Measurements from ENCODE around the gene NEUROG1. TPM values are rescaled to one million over a fixed set of nuclear protein-coding genes. Genes with fewer than 3 reads are reported as not detected.

NEUROG1 gene, protein sequence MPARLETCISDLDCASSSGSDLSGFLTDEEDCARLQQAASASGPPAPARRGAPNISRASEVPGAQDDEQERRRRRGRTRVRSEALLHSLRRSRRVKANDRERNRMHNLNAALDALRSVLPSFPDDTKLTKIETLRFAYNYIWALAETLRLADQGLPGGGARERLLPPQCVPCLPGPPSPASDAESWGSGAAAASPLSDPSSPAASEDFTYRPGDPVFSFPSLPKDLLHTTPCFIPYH
- 0.14 TPM for total RNA-seq
- 0.32 TPM for polyA plus RNA-seq
- long read RNA-seq, donor 1, result 0 reads
- long read RNA-seq, donor 2, result 0 reads
- long read RNA-seq, donor 3, partial matches to known transcripts, result 0 of 1 reads
- long read RNA-seq, donor 3, other reads (novel, unspliced or antisense), result 0 of 1 reads
- long read RNA-seq, donor 4, result 0 reads
- long read RNA-seq, donor 5, result 0 reads
- long read RNA-seq, donor 6, result 0 reads
- long read RNA-seq, donor 7, result 0 reads
- long read RNA-seq, donor 8, result 0 reads
- long read RNA-seq, donor 9, result 0 reads
- long read RNA-seq, donor 10, result 0 reads

- Histone ChIP-seq H3K27me3 (ENCODE audit: control insufficient read depth in 2 of 2, insufficient read depth in 1 of 2, low read length in 1 of 2) (peaks cover 68 to 95% of the 10 kb centered on the region in 2 donors), H3K9me3 (ENCODE audit: control insufficient read depth in 2 of 2, insufficient read depth in 1 of 2, low read length in 1 of 2) (no peaks in the 10 kb centered on the region), H3K27ac (ENCODE audit: low read depth in 1 of 2, low read length in 1 of 2) (no peak within 1 kb of the TSS), H3K4me1 (ENCODE audit: control insufficient read depth in 2 of 2, insufficient read depth in 2 of 2, low read length in 2 of 2) (no peaks in the 10 kb centered on the region), H3K4me3 (ENCODE audit: low read length in 2 of 2) (no peak within 1 kb of the TSS), H3K36me3 (ENCODE audit: control insufficient read depth in 2 of 2, insufficient read depth in 2 of 2, low read length in 1 of 2) (no peaks in the 10 kb centered on the region)
- no peak for DNase-seq (ENCODE audit: low read depth in 6 of 9, low spot score in 9 of 9)
- whole genome bisulfite sequencing, result 6% methylated on average over 74 of the region's 74 CpGs
Observed at GRCh38 chr5:135535820-135536801, at the start of gene NEUROG1. TSS of gene NEUROG1 (minus strand) at chr5:135535964. CDS start at chr5:135535690, 274 bp downstream.

- Histone ChIP-seq H3K27me3 (ENCODE audit: control insufficient read depth in 2 of 2, insufficient read depth in 1 of 2, low read length in 1 of 2) (peaks cover 8 to 27% of the 10 kb centered on the region in 2 donors), H3K4me1 (ENCODE audit: control insufficient read depth in 2 of 2, insufficient read depth in 2 of 2, low read length in 2 of 2) (no peaks in the 10 kb centered on the region), H3K36me3 (ENCODE audit: control insufficient read depth in 2 of 2, insufficient read depth in 2 of 2, low read length in 1 of 2) (no peaks in the 10 kb centered on the region), H3K9me3 (ENCODE audit: control insufficient read depth in 2 of 2, insufficient read depth in 1 of 2, low read length in 1 of 2) (no peaks in the 10 kb centered on the region), H3K4me3 (ENCODE audit: low read length in 2 of 2) (no peak overlapping the region), H3K27ac (ENCODE audit: low read depth in 1 of 2, low read length in 1 of 2) (no peak overlapping the region)
- DNase-seq (ENCODE audit: low read depth in 6 of 9, low spot score in 9 of 9), result no peak
- 96% methylated on average over 6 of the region's 6 CpGs for WGBS
Observed at GRCh38 chr5:135584918-135585317, 49.2 kb upstream of the NEUROG1 start.

GRCh38 chr5:135584276-135584675, 48.5 kb upstream of the NEUROG1 start:
- H3K27me3 ChIP-seq (ENCODE audit: control insufficient read depth in 2 of 2, insufficient read depth in 1 of 2, low read length in 1 of 2), result peaks cover 14 to 32% of the 10 kb centered on the region in 2 donors
- H3K36me3 ChIP-seq (ENCODE audit: control insufficient read depth in 2 of 2, insufficient read depth in 2 of 2, low read length in 1 of 2), result no peaks in the 10 kb centered on the region
- no peaks in the 10 kb centered on the region for H3K4me1 ChIP-seq (ENCODE audit: control insufficient read depth in 2 of 2, insufficient read depth in 2 of 2, low read length in 2 of 2)
- no peak overlapping the region for H3K27ac ChIP-seq (ENCODE audit: low read depth in 1 of 2, low read length in 1 of 2)
- no peak overlapping the region for H3K4me3 ChIP-seq (ENCODE audit: low read length in 2 of 2)
- no peak for DNase-seq (ENCODE audit: low read depth in 6 of 9, low spot score in 9 of 9)
- 92% methylated on average over 2 of the region's 2 CpGs for WGBS
- no peaks in the 10 kb centered on the region for H3K9me3 ChIP-seq (ENCODE audit: control insufficient read depth in 2 of 2, insufficient read depth in 1 of 2, low read length in 1 of 2)

DNA sequence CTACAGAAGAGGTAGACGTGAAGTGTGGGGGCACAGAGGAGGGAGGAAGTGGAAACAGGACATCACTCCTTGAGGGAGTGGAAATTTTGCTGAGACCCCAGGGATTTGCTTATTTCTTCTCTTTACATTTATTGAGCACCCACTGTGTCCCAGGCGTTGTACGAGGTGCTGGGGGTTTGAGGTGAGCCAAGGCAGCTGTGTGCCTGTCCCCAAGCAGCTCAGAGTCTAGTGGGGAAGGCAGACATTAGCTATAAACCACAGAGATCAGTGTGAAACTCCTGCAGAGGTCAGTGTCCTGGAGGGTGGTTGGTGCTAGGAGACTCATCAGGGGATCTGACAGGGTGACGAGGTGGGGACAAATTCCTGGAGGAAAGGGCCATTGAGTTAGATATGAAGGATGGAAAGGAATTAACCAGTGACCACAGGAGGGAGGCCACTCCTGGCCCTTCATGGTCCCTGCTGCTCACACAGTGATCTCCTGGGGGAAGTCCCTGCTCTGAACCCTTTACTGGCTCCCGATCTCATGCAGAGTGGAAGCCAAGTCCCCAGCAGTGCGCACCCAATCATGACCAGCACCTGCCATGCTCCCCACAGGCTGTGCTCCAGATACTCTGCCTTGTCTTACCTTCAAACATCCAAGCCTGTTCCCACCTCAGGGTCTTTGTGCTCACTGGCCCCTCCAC, 46.5 kb upstream of the NEUROG1 start:
- H3K27me3 ChIP-seq (ENCODE audit: control insufficient read depth in 2 of 2, insufficient read depth in 1 of 2, low read length in 1 of 2), result peaks cover 32 to 52% of the 10 kb centered on the region in 2 donors
- no peak overlapping the region for H3K27ac ChIP-seq (ENCODE audit: low read depth in 1 of 2, low read length in 1 of 2)
- H3K4me1 ChIP-seq (ENCODE audit: control insufficient read depth in 2 of 2, insufficient read depth in 2 of 2, low read length in 2 of 2), result no peaks in the 10 kb centered on the region
- H3K9me3 ChIP-seq (ENCODE audit: control insufficient read depth in 2 of 2, insufficient read depth in 1 of 2, low read length in 1 of 2), result no peaks in the 10 kb centered on the region
- no peaks in the 10 kb centered on the region for H3K36me3 ChIP-seq (ENCODE audit: control insufficient read depth in 2 of 2, insufficient read depth in 2 of 2, low read length in 1 of 2)
- no peak overlapping the region for H3K4me3 ChIP-seq (ENCODE audit: low read length in 2 of 2)
- WGBS, result 84% methylated on average over 6 of the region's 6 CpGs
- no peak for DNase-seq (ENCODE audit: low read depth in 6 of 9, low spot score in 9 of 9)

DNA sequence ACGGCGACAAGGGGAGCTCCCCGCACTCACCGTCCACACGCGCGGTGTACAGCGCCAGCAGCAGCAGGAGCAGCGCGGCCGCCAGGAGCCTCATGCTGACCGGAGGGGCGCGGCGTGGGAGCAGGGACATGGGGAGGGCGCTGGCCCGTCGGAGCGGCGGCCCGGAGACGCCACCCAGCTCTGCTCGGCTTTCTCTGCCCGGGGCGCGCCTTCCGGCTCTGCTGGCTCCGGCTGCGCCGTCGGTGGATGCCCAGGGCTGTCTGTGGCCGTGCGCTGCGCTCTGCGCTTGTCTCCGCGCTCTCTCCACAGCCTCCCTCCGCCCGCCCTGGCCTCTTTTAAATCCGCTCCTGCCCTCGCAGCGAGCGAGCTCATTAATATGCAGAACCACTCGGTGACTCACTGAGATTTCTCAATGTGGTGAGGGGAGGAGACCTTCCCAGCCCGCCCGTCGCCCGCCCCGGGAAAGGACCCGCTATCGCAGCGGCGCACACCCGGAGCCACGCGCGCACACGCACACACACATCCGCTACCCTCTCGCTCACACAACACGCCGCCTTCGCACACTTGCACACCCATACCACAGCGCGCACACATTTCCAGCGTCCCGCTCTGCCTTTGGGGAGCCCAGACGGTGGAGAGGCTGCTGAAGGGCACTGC, 43.0 kb upstream of the NEUROG1 start, which contains the start of gene CXCL14:
Gene CXCL14 (minus strand): TSS at position 307 of the 657 bp plus-strand sequence. CDS start 213 bp downstream, at position 94.
- Histone ChIP-seq H3K4me3 (ENCODE audit: low read length in 2 of 2) (peak within 1 kb of the TSS in 1 of 2 donors; percentile 5), H3K27ac (ENCODE audit: low read depth in 1 of 2, low read length in 1 of 2) (no peak within 1 kb of the TSS), H3K36me3 (ENCODE audit: control insufficient read depth in 2 of 2, insufficient read depth in 2 of 2, low read length in 1 of 2) (no peaks in the 10 kb centered on the region), H3K9me3 (ENCODE audit: control insufficient read depth in 2 of 2, insufficient read depth in 1 of 2, low read length in 1 of 2) (no peaks in the 10 kb centered on the region), H3K4me1 (ENCODE audit: control insufficient read depth in 2 of 2, insufficient read depth in 2 of 2, low read length in 2 of 2) (no peaks in the 10 kb centered on the region), H3K27me3 (ENCODE audit: control insufficient read depth in 2 of 2, insufficient read depth in 1 of 2, low read length in 1 of 2) (peaks cover 38 to 68% of the 10 kb centered on the region in 2 donors)
- DNase-seq (ENCODE audit: low read depth in 6 of 9, low spot score in 9 of 9), result peak in 1 of 9 donors; percentile 8
- WGBS, result 4% methylated on average over 68 of the region's 68 CpGs

DNA sequence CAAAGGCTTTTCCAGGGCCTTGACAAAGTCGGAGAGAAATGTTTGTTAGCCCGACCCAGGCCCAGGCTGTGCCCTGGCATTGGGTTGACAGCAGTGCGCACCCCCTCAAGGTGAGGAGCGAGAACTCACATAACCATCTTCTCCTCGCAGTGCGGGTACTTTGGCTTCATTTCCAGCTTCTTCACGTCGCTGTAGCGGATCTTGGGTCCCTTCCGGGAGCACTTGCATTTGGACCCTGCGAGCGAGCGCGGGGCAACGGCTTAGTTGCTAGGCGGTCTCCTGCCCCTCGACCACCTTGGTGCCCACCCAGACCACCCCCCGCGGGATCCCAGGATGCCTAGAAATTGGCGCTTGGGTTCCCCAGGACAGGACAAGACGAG, 42.5 kb upstream of the NEUROG1 start:
- Histone ChIP-seq H3K4me3 (ENCODE audit: low read length in 2 of 2) (peak overlapping the region in 1 of 2 donors; percentile 5), H3K27me3 (ENCODE audit: control insufficient read depth in 2 of 2, insufficient read depth in 1 of 2, low read length in 1 of 2) (peaks cover 38 to 64% of the 10 kb centered on the region in 2 donors), H3K9me3 (ENCODE audit: control insufficient read depth in 2 of 2, insufficient read depth in 1 of 2, low read length in 1 of 2) (no peaks in the 10 kb centered on the region), H3K36me3 (ENCODE audit: control insufficient read depth in 2 of 2, insufficient read depth in 2 of 2, low read length in 1 of 2) (no peaks in the 10 kb centered on the region), H3K27ac (ENCODE audit: low read depth in 1 of 2, low read length in 1 of 2) (no peak overlapping the region), H3K4me1 (ENCODE audit: control insufficient read depth in 2 of 2, insufficient read depth in 2 of 2, low read length in 2 of 2) (no peaks in the 10 kb centered on the region)
- DNase-seq (ENCODE audit: low read depth in 6 of 9, low spot score in 9 of 9), result no peak
- 12% methylated on average over 21 of the region's 21 CpGs for WGBS

GRCh38 chr5:135577421-135577820, 41.7 kb upstream of the NEUROG1 start:
- H3K36me3 ChIP-seq (ENCODE audit: control insufficient read depth in 2 of 2, insufficient read depth in 2 of 2, low read length in 1 of 2), result no peaks in the 10 kb centered on the region
- H3K4me1 ChIP-seq (ENCODE audit: control insufficient read depth in 2 of 2, insufficient read depth in 2 of 2, low read length in 2 of 2), result peaks cover 0 to 1% of the 10 kb centered on the region in 2 donors
- 54% methylated on average over 8 of the region's 8 CpGs for WGBS
- no peak overlapping the region for H3K4me3 ChIP-seq (ENCODE audit: low read length in 2 of 2)
- DNase-seq (ENCODE audit: low read depth in 6 of 9, low spot score in 9 of 9), result no peak
- H3K27ac ChIP-seq (ENCODE audit: low read depth in 1 of 2, low read length in 1 of 2), result peak overlapping the region in 1 of 2 donors; percentile 47
- H3K9me3 ChIP-seq (ENCODE audit: control insufficient read depth in 2 of 2, insufficient read depth in 1 of 2, low read length in 1 of 2), result no peaks in the 10 kb centered on the region
- H3K27me3 ChIP-seq (ENCODE audit: control insufficient read depth in 2 of 2, insufficient read depth in 1 of 2, low read length in 1 of 2), result peaks cover 38 to 60% of the 10 kb centered on the region in 2 donors

DNA sequence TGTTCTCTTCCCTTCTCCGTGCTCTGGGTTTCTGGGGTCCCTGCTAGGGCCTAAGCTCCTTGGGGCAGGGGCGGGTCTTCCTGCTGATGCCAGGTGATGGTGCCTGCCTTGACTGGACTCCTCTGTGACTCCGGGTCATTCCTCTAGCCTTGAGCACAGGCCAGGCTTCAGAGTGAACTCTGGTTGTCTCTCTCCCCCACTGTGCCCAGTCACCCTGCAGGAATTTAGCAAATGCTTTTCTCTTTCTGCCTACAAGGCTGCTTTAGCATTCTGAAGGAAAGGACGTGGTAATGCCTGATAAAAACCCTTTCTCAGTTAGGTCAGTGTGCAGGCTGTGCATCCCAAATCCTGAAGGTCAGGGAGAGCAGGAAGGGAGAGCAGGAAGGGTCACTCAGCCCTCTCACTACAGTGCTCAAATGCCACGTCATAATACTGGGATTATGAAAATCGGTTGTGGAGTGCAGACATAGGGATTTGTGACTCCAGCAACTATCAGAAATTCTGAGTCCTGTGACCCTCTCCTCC, 40.4 kb upstream of the NEUROG1 start:
- WGBS, result 78% methylated on average over 6 of the region's 6 CpGs

More for the DNA sequence above, 40.4 kb upstream of the NEUROG1 start:
- Histone ChIP-seq H3K9me3 (ENCODE audit: control insufficient read depth in 2 of 2, insufficient read depth in 1 of 2, low read length in 1 of 2) (no peaks in the 10 kb centered on the region), H3K4me1 (ENCODE audit: control insufficient read depth in 2 of 2, insufficient read depth in 2 of 2, low read length in 2 of 2) (peaks cover 0 to 3% of the 10 kb centered on the region in 2 donors), H3K27ac (ENCODE audit: low read depth in 1 of 2, low read length in 1 of 2) (no peak overlapping the region), H3K27me3 (ENCODE audit: control insufficient read depth in 2 of 2, insufficient read depth in 1 of 2, low read length in 1 of 2) (peaks cover 38 to 55% of the 10 kb centered on the region in 2 donors), H3K4me3 (ENCODE audit: low read length in 2 of 2) (no peak overlapping the region), H3K36me3 (ENCODE audit: control insufficient read depth in 2 of 2, insufficient read depth in 2 of 2, low read length in 1 of 2) (no peaks in the 10 kb centered on the region)
- no peak for DNase-seq (ENCODE audit: low read depth in 6 of 9, low spot score in 9 of 9)
